NCI-H1092 (cell line): Measurements from ENCODE around the gene EEFSEC.

ENCODE experiments used
- DNase-seq: peaks from one replicate; lab custom pipeline; 2025; lab: John Stamatoyannopoulos, UW

Gene EEFSEC

GRCh38 chr3:128394033-128394432 is 240.8 kb downstream of the EEFSEC start:
- DNase-seq, result no peak

- no peak for DNase-seq
Observed at GRCh38 chr3:128395046-128395445, 241.8 kb downstream of the EEFSEC start.

- DNase-seq, result no peak
Observed at GRCh38 chr3:128395500-128396162, 242.3 kb downstream of the EEFSEC start.

GRCh38 chr3:128397484-128397883 is 244.2 kb downstream of the EEFSEC start:
- DNase-seq, result no peak

GRCh38 chr3:128398586-128398985 is 245.3 kb downstream of the EEFSEC start:
- DNase-seq, result no peak

GRCh38 chr3:128399221-128399915 is 246.1 kb downstream of the EEFSEC start:
- DNase-seq, result no peak

GRCh38 chr3:128400671-128401070 is 247.4 kb downstream of the EEFSEC start:
- no peak for DNase-seq

GRCh38 chr3:128402319-128402718 is 249.0 kb downstream of the EEFSEC start:
- no peak for DNase-seq

- DNase-seq, result no peak
Observed at GRCh38 chr3:128402998-128403397, 249.7 kb downstream of the EEFSEC start.

GRCh38 chr3:128404276-128405068 is 251.2 kb downstream of the EEFSEC start:
- peak; percentile 43 for DNase-seq

- no peak for DNase-seq
Observed at GRCh38 chr3:128405554-128406277, 252.4 kb downstream of the EEFSEC start.

GRCh38 chr3:128407247-128407646 is 254.0 kb downstream of the EEFSEC start:
- DNase-seq, result no peak

- DNase-seq, result no peak
Observed at GRCh38 chr3:128408012-128408692, 254.9 kb downstream of the EEFSEC start.

- peak; percentile 16 for DNase-seq
Observed at GRCh38 chr3:128408693-128409623, 255.7 kb downstream of the EEFSEC start.

GRCh38 chr3:128409624-128410581 is 256.6 kb downstream of the EEFSEC start:
- no peak for DNase-seq

GRCh38 chr3:128410669-128411573 is 257.6 kb downstream of the EEFSEC start:
- DNase-seq, result no peak

- no peak for DNase-seq
Observed at GRCh38 chr3:128411574-128412064, 258.3 kb downstream of the EEFSEC start.
